ENCODE data around the gene RALBP1.

GRCh38 chr18:9466127-9466526, 9.2 kb upstream of the RALBP1 start:
- TF ChIP-seq CTCF (IDR thresholded peaks at IDR 0.05; ENCODE audit: low read length) (no peak), EZH2 (optimal IDR thresholded peaks at IDR 0.05; ENCODE audit: low read depth, low read length) (no peak)

All from MM.1S (cell line).